Kidney (tissue), 14 donors: Measurements from ENCODE around the gene JAZF1. TPM values are rescaled to one million over a fixed set of nuclear protein-coding genes. Genes with fewer than 3 reads are reported as not detected.

Experiments
- DNase-seq, 5 donors: peaks; one replicate each; pipeline ENCODE4 v3.0.0-alpha.2; 2013 to 2020
- FAIRE-seq: peaks from 2 replicates; lab custom pipeline; 2012; peaks lifted over from hg19 to GRCh38; lab: Jason Lieb, UNC
- H3K27ac ChIP-seq, 2 donors: one replicate each; pipeline ENCODE4 v1.7.0; 2013; ENCODE audit warnings: low read depth in 2 of 2, low read length in 2 of 2, inconsistent platforms in 1 of 2
- H3K27me3 ChIP-seq: one replicate; pipeline ENCODE4 v1.7.1; 2013; ENCODE audit warnings: low read length, inconsistent platforms; ENCODE audit not compliant: control insufficient read depth, insufficient read depth
- H3K36me3 ChIP-seq, 3 donors: one replicate each; pipeline versions ENCODE4 v1.7.0 to v1.7.1; 2013; ENCODE audit warnings: low read length in 3 of 3, control low read depth in 1 of 3, inconsistent platforms in 1 of 3; ENCODE audit not compliant: insufficient read depth in 3 of 3, control insufficient read depth in 2 of 3
- H3K4me1 ChIP-seq, 3 donors: one replicate each; pipeline versions ENCODE4 v1.7.0 to v1.7.1; 2013; ENCODE audit warnings: low read length in 3 of 3, inconsistent platforms in 1 of 3, low read depth in 1 of 3; ENCODE audit not compliant: control insufficient read depth in 2 of 3, insufficient read depth in 2 of 3
- H3K4me3 ChIP-seq, 3 donors: one replicate each; pipeline versions ENCODE4 v1.7.0 to v1.8.1; 2013; ENCODE audit warnings: low read length in 3 of 3, control low read depth in 1 of 3, inconsistent platforms in 1 of 3
- H3K9ac ChIP-seq, 3 donors: one replicate each; pipeline versions ENCODE4 v1.7.0 to v1.7.1; 2013; ENCODE audit warnings: low read length in 3 of 3, control low read depth in 1 of 3, inconsistent platforms in 1 of 3
- H3K9me3 ChIP-seq, 3 donors: one replicate each; pipeline versions ENCODE4 v1.7.0 to v1.7.1; 2013; ENCODE audit warnings: low read length in 3 of 3, control low read depth in 1 of 3, inconsistent platforms in 1 of 3; ENCODE audit not compliant: control insufficient read depth in 2 of 3, insufficient read depth in 1 of 3
- intact Hi-C: fragments of 100-400 bp; cut with DNase I; formaldehyde crosslinking; loops from one replicate; pipeline ENCODE4 v1.11.1; 2022
- polyA plus RNA-seq: library from polyadenylated mRNA; stranded (reverse); fragments of 350-450 nt; fragmentation: Illumina TruSeq; extraction: RNeasy Lipid Tissue Mini Kit (QIAGEN cat#74804); gene quantifications from one replicate; pipeline ENCODE4 v1.2.3, GENCODE V29; 2014; ENCODE audit warnings: low read depth, low replicate concordance; ENCODE audit not compliant: insufficient read depth
- total RNA-seq: library from RNA; stranded (reverse); fragmentation: NEBNext Ultra II Directional; extraction: Animal tissue kit (Norgen Biotek cat#: 25700); gene quantifications from one replicate; pipeline ENCODE4 v1.2.1, GENCODE V29; 2021
- TF ChIP-seq, protein P1 (sequence below): IDR thresholded peaks from 3 replicates; pipeline ENCODE4 v1.5.1; 2012; ENCODE audit warnings: mild to moderate bottlenecking, moderate library complexity, borderline replicate concordance; ENCODE audit not compliant: insufficient read depth; ENCODE audit errors: extremely low read depth
- donor health status: control.
- donor health status: control.
- donor health status: control.
- donor health status: control.
- donor health status: control.
- donor health status: DM: yes; HTN: yes; CAD: no.
- donor health status: Normal renal cell carcinoma (clear cell type).

The JAZF1 gene
- total and polyA plus RNA-seq, 2 donors from 2014 or later, result 5.7 to 13.1 TPM

GRCh38 chr7:27834179-27834921 is 346.2 kb downstream of the JAZF1 start:
- TF ChIP-seq, protein P1, sequence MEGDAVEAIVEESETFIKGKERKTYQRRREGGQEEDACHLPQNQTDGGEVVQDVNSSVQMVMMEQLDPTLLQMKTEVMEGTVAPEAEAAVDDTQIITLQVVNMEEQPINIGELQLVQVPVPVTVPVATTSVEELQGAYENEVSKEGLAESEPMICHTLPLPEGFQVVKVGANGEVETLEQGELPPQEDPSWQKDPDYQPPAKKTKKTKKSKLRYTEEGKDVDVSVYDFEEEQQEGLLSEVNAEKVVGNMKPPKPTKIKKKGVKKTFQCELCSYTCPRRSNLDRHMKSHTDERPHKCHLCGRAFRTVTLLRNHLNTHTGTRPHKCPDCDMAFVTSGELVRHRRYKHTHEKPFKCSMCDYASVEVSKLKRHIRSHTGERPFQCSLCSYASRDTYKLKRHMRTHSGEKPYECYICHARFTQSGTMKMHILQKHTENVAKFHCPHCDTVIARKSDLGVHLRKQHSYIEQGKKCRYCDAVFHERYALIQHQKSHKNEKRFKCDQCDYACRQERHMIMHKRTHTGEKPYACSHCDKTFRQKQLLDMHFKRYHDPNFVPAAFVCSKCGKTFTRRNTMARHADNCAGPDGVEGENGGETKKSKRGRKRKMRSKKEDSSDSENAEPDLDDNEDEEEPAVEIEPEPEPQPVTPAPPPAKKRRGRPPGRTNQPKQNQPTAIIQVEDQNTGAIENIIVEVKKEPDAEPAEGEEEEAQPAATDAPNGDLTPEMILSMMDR, result no peak
- H3K27me3 ChIP-seq, result no peaks in the 10 kb centered on the region
- peaks cover 0 to 3% (median 2%) of the 10 kb centered on the region in 3 donors for H3K36me3 ChIP-seq
- H3K9ac ChIP-seq, result no peak overlapping the region
- H3K27ac ChIP-seq, result no peak overlapping the region
- H3K4me3 ChIP-seq, result no peak overlapping the region
- no peak for FAIRE-seq
- DNase-seq, result no peak
- H3K9me3 ChIP-seq, result no peaks in the 10 kb centered on the region
- H3K4me1 ChIP-seq, result peaks cover 0 to 8% (median 5%) of the 10 kb centered on the region in 3 donors
- intact Hi-C loops, result no loop called here

DNA sequence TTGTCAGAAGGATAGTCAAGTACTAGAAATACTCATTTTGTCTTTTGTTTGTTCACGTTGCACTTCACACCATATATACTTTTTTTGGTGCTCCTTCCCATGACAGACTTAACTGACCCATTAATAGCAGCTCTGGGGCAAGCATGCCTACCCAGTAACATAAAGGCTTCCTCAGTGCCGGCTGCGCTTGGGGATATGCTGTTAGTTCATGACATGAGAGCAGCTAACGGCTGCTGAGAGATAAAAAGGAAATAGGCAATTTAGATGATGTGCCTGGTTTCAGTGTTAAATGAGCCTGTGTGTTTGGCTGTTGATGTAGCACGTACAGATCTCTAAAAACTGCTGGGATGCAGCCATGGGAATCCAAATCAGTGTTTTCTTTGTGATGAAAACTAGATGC is 354.2 kb downstream of the JAZF1 start:
- no peaks in the 10 kb centered on the region for H3K27me3 ChIP-seq
- H3K9me3 ChIP-seq, result no peaks in the 10 kb centered on the region
- TF ChIP-seq, protein P1, result no peak
- H3K36me3 ChIP-seq, result peaks cover 0 to 7% (median 0%) of the 10 kb centered on the region in 3 donors
- H3K4me1 ChIP-seq, result no peaks in the 10 kb centered on the region
- DNase-seq (no peak), FAIRE-seq (no peak)
- intact Hi-C loops, result no loop called here
- H3K9ac ChIP-seq, result no peak overlapping the region
- H3K4me3 ChIP-seq, result no peak overlapping the region
- H3K27ac ChIP-seq, result no peak overlapping the region

- no peaks in the 10 kb centered on the region for H3K4me1 ChIP-seq
- no peak overlapping the region for H3K4me3 ChIP-seq
- DNase-seq (no peak), FAIRE-seq (no peak)
- peaks cover 0 to 7% (median 0%) of the 10 kb centered on the region in 3 donors for H3K36me3 ChIP-seq
- no peak overlapping the region for H3K9ac ChIP-seq
- no peaks in the 10 kb centered on the region for H3K27me3 ChIP-seq
- no peak overlapping the region for H3K27ac ChIP-seq
- intact Hi-C loops, result no loop called here
- TF ChIP-seq, protein P1, result no peak
- no peaks in the 10 kb centered on the region for H3K9me3 ChIP-seq
Measured at GRCh38 chr7:27825891-27826290, 354.7 kb downstream of the JAZF1 start.

GRCh38 chr7:27822245-27822644 is 358.4 kb downstream of the JAZF1 start:
- Histone ChIP-seq H3K9ac (no peak overlapping the region), H3K4me1 (no peaks in the 10 kb centered on the region), H3K9me3 (no peaks in the 10 kb centered on the region), H3K4me3 (no peak overlapping the region), H3K36me3 (peaks cover 2 to 12% (median 12%) of the 10 kb centered on the region in 3 donors), H3K27ac (no peak overlapping the region), H3K27me3 (no peaks in the 10 kb centered on the region)
- FAIRE-seq (no peak), DNase-seq (no peak)
- intact Hi-C loops, result no loop called here
- TF ChIP-seq, protein P1, result no peak
